ENCODE data around the gene ADSS1.
A peak's percentile ranks its signal among the peaks of the same experiment; 100 is the strongest.

The ADSS1 gene

GRCh38 chr14:104794631-104794992 is 70.6 kb downstream of the ADSS1 start:
- peak overlapping the region; percentile 77 for H3K4me3 ChIP-seq (ENCODE audit: low read depth, low read length)
- TF ChIP-seq CTCF (IDR thresholded peaks at IDR 0.05; ENCODE audit: borderline replicate concordance, insufficient read depth, low read depth, low read length), result no peak

GRCh38 chr14:104794993-104795780 is 71.2 kb downstream of the ADSS1 start, which contains the start of gene AKT1:
Gene AKT1 (minus strand): TSS chr14:104795748. CDS start chr14:104792643, 3,105 bp downstream.
- peak within 1 kb of the TSS; percentile 77 for H3K4me3 ChIP-seq (ENCODE audit: low read depth, low read length)
- no peak for TF ChIP-seq CTCF (IDR thresholded peaks at IDR 0.05; ENCODE audit: borderline replicate concordance, insufficient read depth, low read depth, low read length)

- H3K4me3 ChIP-seq (ENCODE audit: low read depth, low read length), result peak overlapping the region; percentile 77
- TF ChIP-seq CTCF (IDR thresholded peaks at IDR 0.05; ENCODE audit: borderline replicate concordance, insufficient read depth, low read depth, low read length), result no peak
These were observed 72.0 kb downstream of the ADSS1 start for GRCh38 chr14:104795781-104796686.

GRCh38 chr14:104796687-104797081 is 72.7 kb downstream of the ADSS1 start:
- H3K4me3 ChIP-seq (ENCODE audit: low read depth, low read length), result no peak overlapping the region
- no peak for TF ChIP-seq CTCF (IDR thresholded peaks at IDR 0.05; ENCODE audit: borderline replicate concordance, insufficient read depth, low read depth, low read length)

All from GM12875 (cell line).